GM13977 (cell line): ENCODE results near the gene SLC1A1.

Source experiments
- DNase-seq: peaks from one replicate; pipeline ENCODE4 v3.0.0; 2012; ENCODE audit warnings: low spot score
- CTCF ChIP-seq: IDR thresholded peaks from 2 replicates; pipeline ENCODE4 v1.5.1; 2012; ENCODE audit warnings: mild to moderate bottlenecking, control low read depth; ENCODE audit not compliant: insufficient read depth; ENCODE audit errors: extremely low read depth, missing control alignments
- in situ Hi-C: fragments of 300-500 bp; cut with MboI; formaldehyde crosslinking; loops from one replicate; pipeline ENCODE4 v1.12.0; 2022; ENCODE audit warnings: low sequenced_read_pairs, low pct_unique_long_range_greater_than_20kb, mixed read lengths, inconsistent platforms; ENCODE audit not compliant: unreplicated experiment

Gene SLC1A1

DNA sequence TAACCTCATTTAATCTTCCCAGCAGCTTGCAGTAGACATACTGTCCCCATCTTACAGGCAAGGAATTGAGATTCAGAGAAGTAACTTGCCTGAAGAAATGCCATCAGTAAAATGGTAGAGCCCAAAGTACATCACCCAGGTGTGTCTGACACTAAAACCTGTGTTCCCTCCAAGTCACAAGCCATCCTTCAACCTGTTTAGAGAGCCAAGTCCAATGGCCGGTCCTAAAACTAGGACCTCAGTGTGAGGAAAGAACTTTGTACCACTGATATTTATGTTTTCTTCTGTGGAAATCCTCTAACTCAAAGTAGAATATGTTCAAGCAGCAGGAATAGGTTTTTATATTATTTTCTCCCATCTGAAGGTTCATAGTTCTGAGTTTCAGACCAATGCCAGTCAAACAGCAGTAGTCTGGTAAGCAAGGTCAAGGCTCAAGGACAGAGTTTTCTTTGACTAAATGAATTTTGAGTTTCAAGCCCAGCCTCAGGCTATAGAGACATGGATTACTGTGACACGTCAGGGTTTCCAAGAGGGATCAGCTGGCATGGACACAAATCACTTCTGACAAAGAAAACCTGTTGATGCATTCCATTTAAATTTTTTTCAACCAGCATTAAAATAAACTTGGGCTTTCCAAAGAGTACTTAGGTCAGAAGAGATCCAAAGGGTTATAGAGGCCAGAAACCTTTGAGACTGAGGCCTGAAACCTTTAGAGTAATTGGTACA is 90.9 kb downstream of the SLC1A1 start:
- DNase-seq, result no peak
- in situ Hi-C loops, result no loop called here
- no peak for TF ChIP-seq CTCF

DNA sequence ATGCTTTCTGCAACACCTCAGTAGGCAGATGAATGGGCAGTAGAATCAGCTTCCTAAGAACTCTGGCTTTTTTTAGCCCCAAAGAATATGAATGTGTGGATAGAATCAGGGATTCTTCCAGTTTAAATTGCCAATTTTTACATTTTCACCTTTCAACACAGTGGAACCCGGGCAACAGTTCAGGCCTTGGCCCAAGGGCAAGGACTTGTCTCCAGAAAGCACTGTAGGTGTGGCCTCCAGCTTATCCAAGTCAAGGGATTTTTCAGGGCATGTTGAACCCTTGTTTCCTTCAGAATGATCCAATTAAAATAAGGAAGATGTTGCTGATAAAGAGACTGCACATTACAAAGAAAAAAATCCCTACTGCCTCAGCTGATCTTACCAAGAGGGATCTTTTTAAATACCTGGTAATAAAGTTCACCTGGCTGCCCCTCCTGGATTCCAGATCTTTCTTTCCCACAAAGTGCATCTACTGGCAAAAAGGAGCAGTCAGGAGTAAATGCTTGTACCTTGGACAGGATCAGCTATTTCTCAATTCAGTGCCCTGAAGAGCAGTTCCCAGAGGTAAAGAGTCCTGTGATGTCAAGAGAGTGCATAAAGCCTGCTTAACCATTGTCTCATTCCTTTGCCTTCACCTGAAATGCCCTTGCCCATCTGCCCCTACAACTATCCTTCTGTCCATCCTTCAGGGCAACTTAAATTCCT is 91.7 kb downstream of the SLC1A1 start:
- no peak for TF ChIP-seq CTCF
- DNase-seq, result no peak
- in situ Hi-C loops, result no loop called here

GRCh38 chr9:4583001-4583400 is 92.7 kb downstream of the SLC1A1 start:
- TF ChIP-seq CTCF, result no peak

GRCh38 chr9:4584636-4585035 is 94.4 kb downstream of the SLC1A1 start:
- DNase-seq, result no peak
- in situ Hi-C loops, result no loop called here
- no peak for TF ChIP-seq CTCF

More at GRCh38 chr9:4583001-4583400, 92.7 kb downstream of the SLC1A1 start:
- in situ Hi-C loops, result no loop called here
- DNase-seq, result no peak

DNA sequence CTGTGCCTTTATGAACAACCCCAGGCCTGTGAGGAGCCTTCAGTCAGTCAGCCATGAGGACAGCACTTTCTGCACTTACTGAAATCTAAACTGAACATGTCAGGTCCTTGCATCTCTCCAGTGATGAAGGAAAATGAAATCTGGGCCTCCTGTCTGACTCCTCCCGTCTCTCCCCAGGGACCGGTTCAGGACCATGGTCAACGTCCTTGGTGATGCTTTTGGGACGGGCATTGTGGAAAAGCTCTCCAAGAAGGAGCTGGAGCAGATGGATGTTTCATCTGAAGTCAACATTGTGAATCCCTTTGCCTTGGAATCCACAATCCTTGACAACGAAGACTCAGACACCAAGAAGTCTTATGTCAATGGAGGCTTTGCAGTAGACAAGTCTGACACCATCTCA is 94.9 kb downstream of the SLC1A1 start:
- DNase-seq, result no peak
- in situ Hi-C loops, result no loop called here
- TF ChIP-seq CTCF, result no peak

GRCh38 chr9:4588721-4589120 is 98.5 kb downstream of the SLC1A1 start:
- no peak for DNase-seq
- in situ Hi-C loops, result no loop called here
- TF ChIP-seq CTCF, result no peak
